Inflammatory macrophage treated with lipopolysaccharide for 1 hour (primary cell): ENCODE measurements around the gene ABHD12B.
"Not testable (repeated sequence)": the region's sequence is repeated elsewhere in the genome, so short reads cannot be mapped to it uniquely, and the experiment has no call there.

ENCODE experiments used
- DNase-seq, 2 donors: peaks; one replicate each; pipeline ENCODE4 v3.0.0-alpha.2; 2020 to 2022

The ABHD12B gene

DNA sequence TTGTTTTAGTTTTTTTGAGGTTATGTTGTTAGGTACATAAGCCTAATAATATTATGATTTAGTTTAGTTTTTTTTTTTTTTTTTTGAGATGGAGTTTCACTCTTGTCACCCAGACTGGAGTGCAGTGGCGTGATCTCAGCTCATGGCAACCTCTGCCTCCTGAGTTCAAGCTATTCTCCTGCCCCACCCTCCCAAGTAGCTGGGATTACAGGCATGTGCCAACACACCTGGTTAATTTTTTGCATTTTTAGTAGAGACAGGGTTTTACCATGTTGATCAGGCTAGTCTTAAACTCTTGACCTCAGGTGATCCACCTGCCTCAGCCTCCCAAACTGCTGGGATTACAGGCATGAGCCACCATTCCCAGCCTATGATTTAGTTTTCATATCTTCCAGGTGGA lies 25.2 kb downstream of the ABHD12B start:
- DNase-seq, result not testable (repeated sequence)

DNA sequence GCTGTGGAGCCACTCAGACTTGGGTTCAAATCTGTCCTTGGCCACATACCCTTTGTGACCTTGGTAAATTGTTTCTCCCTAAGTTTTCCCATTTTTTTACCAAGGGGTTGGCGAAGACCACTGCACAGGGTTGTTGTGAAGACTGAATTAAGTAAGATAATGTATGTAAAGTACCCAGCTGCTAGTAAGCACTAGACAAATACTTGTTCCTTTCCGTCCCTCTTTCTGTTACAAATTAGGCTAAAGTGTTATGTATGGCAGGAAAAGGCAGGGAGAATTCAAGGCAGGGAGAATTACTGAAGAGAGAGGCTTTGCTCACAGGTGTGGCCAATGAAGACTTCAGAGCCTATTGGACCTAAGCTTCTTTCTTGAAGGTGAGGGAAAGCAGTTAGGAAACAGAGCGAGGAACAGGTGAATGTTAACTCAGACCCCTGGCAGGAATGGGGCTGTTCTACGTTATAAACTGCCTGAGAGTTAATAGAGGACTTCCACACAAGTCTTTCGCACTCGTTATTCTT lies 25.9 kb downstream of the ABHD12B start:
- no peak for DNase-seq

GRCh38 chr14:50901361-50901760 lies 29.5 kb downstream of the ABHD12B start:
- DNase-seq, result peak; percentile 0 to 5

DNA sequence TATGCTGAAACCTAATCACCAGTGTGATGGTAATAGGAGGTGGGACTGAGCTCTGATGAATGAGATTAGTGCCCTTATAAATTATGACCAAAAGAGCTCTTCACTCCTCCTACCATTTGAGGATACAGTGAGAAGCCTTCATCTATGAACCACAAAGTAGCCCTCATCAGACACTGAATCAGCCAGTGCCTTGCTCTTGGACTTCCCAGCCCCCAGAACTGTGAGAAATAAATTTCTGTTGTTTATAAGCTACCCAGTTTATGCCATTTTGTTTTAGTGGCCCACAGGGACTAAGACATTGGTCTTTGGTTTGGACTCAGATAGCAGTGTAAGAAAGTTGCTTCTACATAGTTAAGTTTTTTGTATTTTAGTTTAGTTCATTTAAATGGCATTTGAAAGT lies 32.9 kb downstream of the ABHD12B start:
- no peak for DNase-seq

DNA sequence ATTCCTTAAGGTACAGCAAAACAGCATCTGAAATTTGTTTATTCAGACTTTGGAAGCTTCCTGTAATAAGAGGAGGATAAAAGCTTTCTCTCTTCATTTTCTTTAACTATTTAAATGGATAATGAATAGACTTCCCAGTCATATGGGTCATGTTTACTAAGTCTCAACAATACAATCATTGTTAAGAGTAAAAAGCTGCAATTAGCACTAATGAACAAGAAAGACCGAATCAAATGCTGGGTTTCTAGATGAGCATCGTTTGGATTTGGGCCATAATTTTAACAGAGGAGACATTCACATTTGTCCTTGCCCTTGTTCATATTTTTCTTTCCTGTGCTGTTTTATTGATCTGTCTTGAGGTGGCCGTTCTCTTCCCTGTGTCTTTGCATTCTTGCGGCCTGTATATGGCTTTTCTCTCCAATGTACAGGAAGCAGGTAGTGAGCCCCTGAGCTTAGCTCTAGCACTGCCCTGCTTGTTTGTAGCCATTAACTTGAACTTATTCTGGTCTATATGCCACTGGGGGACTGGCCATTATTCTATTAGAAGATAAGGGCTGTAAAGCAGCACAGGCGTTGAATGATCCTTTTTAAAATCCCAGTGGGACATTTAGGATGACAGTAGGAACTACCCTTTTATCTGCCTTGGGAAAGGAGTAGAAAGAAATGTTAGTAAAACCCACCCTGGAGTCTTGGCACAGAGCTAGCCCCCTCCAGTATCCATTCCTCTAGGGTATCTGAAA lies 34.6 kb downstream of the ABHD12B start:
- no peak for DNase-seq

- DNase-seq, result no peak
Measured at GRCh38 chr14:50910495-50911420, 38.9 kb downstream of the ABHD12B start.

- DNase-seq, result no peak
Measured at GRCh38 chr14:50917449-50917848, 45.6 kb downstream of the ABHD12B start.

- not testable (repeated sequence) for DNase-seq
Measured at GRCh38 chr14:50919524-50919923, 47.7 kb downstream of the ABHD12B start.

DNA sequence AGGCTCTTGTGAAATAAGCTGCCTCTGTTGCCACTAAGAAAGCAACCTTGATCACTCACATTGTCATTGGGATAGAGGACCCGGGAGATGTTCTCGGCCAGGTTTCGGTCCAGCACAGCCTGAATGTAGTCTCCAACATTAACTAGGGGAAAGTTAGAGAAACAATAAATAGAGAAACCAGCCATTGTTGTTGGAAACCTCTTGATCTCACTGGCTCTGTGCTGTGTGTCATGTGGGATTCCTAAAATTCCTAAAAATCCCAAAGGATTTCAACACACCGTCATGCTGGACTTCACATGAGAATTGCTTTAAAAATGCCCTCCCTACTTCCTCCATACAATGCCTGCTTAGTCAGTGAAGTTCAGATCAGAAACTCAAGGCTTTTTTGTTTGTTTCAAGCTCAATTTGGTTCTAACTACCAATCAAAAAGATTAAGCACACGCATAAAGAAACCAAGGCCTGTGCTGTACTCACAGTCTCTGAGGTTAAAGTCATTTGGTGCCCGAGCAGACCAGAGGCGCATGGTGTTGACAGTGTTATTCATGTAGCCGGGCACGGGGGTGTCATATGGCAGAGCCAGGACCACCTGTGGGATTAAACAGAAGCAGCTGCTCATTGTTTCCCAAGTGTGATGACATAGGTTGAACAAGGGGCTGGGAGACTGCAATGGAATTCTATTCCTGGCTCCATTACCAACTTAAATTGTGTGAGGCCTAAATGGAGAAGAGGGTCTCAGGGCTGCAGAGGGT lies 48.8 kb downstream of the ABHD12B start:
- no peak for DNase-seq

- no peak for DNase-seq
Measured at GRCh38 chr14:50922803-50923202, 51.0 kb downstream of the ABHD12B start.

DNA sequence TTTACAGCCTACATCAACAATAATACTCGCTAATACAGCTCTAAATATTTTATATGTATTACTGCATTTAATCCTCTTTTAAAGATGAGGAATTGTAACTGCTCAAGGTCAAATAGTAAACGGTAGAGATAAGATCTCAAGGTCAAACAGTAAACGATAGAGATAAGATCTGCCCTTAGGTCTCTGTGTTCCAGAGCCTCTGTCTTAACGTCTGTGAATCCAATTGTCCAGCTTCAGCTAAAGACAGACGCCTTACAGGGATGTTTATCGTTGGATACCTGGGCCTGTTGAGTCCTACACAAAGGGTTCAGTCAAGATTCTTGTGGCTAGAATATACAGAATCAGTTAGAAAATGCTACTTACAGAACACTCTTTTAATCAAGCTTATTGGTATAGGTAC lies 52.4 kb downstream of the ABHD12B start:
- DNase-seq, result no peak

- peak; percentile 24 to 28 for DNase-seq
Measured at GRCh38 chr14:50924843-50925242, 53.0 kb downstream of the ABHD12B start.

DNA sequence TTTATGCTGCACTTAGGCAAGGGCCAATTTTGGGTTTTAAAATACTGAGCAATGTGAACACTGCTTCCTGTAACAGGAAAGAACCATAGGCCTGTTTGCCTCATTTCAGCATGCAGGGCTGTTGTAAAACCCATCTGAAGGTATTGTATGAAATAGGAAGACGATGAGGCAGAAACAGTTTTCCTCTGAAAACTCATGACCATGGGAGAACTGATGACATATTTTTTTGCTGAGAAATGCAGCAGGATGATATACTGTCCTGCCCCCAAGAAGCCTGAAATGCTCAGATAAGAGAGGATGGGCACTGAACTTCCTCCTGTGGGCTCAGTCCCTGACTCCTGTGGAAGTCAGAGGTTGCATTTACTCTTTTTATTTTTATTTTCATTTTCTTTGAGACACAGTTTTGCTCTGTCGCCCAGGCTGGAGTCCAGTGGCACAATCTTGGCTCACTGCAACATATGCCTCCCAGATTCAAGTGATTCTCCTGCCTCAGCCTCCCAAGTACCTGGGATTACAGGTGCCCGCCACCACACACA lies 55.1 kb downstream of the ABHD12B start:
- peak; percentile 78 to 90 for DNase-seq

- DNase-seq, result peak; percentile 95
Measured at GRCh38 chr14:50928002-50928635, 56.3 kb downstream of the ABHD12B start.

DNA sequence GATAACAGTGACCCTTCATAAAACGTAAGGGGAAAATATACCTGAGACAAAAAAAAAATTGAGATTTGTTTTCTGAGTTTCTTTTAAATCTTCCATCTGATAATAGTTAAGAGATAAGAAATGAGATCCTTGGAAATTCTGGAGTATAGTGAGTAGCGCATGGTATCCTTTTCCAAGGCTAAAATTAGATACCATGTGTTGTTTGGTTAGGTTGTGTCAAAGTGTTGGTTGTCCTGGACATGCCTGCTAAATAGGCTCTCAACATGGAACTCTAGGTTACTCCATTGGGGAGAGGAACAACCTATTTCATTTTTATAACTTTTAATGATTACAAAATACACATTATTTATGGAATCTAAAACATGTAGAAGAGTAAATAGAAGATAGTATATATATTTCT lies 57.7 kb downstream of the ABHD12B start:
- DNase-seq, result no peak

DNA sequence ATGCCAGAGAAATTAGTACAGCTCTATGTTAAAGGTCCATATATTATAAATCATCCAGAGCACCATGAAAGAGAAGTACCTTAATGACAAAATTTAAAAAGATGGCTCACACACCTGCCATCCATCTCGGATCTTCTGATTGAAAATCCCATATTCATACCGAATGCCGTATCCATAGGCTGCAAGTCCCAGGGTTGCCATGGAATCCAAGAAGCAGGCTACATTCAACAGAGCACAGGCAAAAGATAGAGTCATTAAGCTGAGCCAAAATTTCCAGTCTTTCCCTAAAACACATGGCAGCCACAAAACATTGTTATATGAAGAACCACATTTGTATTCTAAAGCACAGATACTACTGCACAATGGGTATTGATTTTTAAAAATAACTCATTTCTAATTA lies 59.7 kb downstream of the ABHD12B start:
- DNase-seq, result no peak

DNA sequence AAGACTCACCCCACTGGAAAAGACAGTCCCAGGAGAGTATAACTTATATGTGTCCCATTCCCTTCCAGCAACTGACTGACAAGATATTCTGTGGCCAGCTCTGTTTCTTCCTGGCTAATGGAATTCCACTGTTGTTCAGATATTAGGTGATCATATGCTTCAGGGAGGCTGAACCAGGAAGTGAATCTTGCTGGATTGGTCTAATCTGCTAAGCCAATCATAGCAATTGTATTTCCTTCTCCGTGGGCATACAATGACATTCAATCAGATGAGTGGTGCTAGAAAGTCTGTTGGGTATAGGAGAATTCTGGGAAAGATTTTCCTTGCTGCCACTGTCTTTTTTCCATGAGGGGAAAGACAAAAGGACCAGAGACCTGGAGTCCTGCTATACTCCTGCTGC lies 60.3 kb downstream of the ABHD12B start:
- DNase-seq, result peak; percentile 27 to 31

DNA sequence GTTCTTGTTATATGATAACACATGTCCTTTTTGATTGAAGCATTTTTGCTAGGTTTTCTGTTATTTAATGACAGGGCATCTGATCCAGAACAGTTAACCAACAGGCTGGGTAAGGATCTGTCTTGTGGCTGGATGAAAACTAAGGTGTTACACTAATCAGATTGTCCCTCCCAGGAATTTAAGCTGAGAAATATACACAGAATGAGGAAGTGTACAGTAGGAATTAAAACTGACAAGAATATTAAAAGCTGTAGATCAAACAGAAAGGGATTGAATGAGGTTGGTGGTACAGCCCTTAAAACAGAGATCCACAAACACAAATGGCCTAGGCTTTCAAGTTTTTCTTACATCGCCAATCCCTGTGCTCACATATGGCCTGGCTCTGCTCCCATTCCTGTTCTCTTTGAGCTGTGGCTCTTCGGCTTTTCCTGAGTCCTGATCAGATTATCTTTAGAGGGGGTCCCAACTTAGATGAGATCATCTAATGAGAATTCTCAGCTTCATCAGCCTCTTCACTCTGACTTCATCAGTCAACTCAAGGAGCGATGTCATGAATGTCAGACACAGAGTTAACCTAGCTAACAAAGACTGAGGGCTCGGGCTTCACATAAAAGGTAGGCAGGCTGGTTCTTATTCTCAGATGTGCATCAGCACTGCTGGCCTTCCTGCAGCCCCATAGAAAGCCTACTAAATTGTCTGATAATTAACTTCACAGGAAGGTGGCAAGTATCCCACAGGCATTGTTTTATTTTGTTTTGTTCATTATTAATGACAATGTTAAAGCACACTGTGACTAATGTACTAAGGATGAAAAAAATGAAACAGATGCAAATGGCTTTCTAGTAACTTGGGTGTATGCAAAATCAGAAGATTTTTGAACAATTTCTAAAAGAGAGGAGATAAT lies 61.0 kb downstream of the ABHD12B start:
- DNase-seq, result no peak

DNA sequence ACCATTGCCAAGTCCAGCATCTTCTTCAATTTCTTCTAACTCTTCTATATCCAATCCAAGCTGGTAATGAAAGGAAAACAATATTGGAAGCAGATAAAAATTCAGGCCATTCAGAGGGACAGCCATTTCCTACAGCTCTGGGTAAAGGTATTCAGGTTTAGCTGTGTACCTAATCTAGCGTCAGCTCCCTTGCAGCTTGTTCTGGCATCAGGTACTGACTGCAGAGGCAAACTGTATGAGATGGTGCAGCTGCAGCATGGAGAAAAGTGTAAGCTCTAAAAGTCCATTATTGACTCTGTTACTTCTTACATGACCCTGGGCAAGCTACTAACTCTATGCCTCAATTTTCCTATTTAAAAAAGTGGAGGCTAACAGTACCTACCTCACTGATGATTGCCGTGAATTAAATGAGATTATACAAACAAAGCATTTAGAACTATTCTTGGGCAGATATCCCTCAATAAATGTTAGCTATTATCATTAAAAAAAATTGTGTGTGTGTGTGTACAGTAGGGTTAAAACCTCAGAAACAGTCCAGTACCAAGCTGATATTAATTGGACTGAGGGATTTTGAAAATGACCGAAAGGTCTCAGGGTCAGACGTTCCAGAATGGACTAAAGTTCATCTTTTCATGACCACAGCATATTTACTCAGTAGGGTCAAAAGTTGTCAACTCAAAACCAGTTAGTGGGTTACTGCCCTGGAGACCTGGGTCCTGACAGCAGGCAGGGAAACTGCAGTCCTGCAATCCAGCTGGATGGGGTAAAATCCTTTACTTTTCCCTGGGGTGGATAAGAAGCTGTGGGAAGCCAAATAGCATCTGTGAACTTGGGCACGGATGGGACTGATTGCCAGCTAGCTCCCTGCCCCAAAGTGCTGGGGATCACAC lies 63.5 kb downstream of the ABHD12B start:
- DNase-seq, result no peak

DNA sequence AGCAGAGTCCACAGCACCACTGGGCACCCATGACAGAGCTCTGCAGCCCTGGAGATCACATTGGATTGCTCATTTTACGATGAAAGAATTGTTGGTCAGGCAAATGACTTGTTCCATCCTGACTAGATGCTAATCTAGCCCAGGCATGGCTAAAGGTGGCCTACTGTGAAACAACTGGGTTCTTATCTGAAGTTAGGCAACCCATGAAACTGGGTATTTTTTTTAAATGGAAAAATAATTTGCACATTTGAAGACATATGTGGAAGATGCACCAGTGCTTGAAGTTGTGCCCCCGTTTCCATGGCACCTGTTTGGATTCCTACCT lies 64.1 kb downstream of the ABHD12B start:
- DNase-seq, result no peak
